OCI-LY7 (cell line): ENCODE measurements around the gene NAV2. TPM values are rescaled to one million over a fixed set of nuclear protein-coding genes. Genes with fewer than 3 reads are reported as not detected.

Source experiments
- BruUV-seq: library from RNA; stranded (reverse); fragments of 400-500 nt; replicated peaks from 2 replicates; lab custom pipeline; 2021; lab: Mats Ljungman, UMichigan
- CTCF ChIA-PET: fragments of 300-600 bp; sonication (Branson Sonifier 250); formaldehyde crosslinking; loops from one replicate; lab custom pipeline; 2022; ENCODE audit warnings: antibody characterized with exemption; ENCODE audit not compliant: unreplicated experiment; lab: Charles Lee
- POLR2A ChIA-PET: fragments of 300-600 bp; sonication (Branson Sonifier 250); formaldehyde crosslinking; loops from one replicate; lab custom pipeline; 2022; ENCODE audit warnings: antibody characterized with exemption; lab: Charles Lee
- DNase-seq: peaks from one replicate; pipeline ENCODE4 v3.0.0-alpha.2; 2015; ENCODE audit warnings: low spot score
- H2AFZ ChIP-seq: fragments of 200-600 bp; sonication (generic), shearing (Covaris generic); 2 replicates; pipeline ENCODE4 v1.6.1; 2014; ENCODE audit warnings: mild to moderate bottlenecking, antibody characterized with exemption, low read length, moderate library complexity
- H3K27ac ChIP-seq: fragments of 200-600 bp; sonication (generic); 2 replicates; pipeline ENCODE4 v1.5.1; 2014; ENCODE audit warnings: mixed run types, low read depth, mild to moderate bottlenecking, moderate library complexity, low read length, inconsistent platforms; ENCODE audit not compliant: poor library complexity, severe bottlenecking
- H3K36me3 ChIP-seq: fragments of 200-600 bp; sonication (generic); 2 replicates; pipeline ENCODE4 v1.6.1; 2014; ENCODE audit warnings: mild to moderate bottlenecking, antibody characterized with exemption, low read length, moderate library complexity, mixed read lengths; ENCODE audit not compliant: insufficient read depth
- H3K4me1 ChIP-seq: fragments of 200-600 bp; sonication (generic); 2 replicates; pipeline ENCODE4 v1.5.1; 2014; ENCODE audit warnings: mild to moderate bottlenecking, low read length; ENCODE audit not compliant: insufficient read depth, poor library complexity, severe bottlenecking
- H3K4me2 ChIP-seq: fragments of 200-600 bp; sonication (generic); 2 replicates; pipeline ENCODE4 v1.6.1; 2014; ENCODE audit warnings: mild to moderate bottlenecking, low read length
- H3K4me3 ChIP-seq: fragments of 200-600 bp; sonication (generic); 2 replicates; pipeline ENCODE4 v1.5.1; 2014; ENCODE audit warnings: mild to moderate bottlenecking, low read depth, low read length; ENCODE audit not compliant: poor library complexity, severe bottlenecking
- H3K79me2 ChIP-seq: fragments of 200-600 bp; sonication (generic); 2 replicates; pipeline ENCODE4 v1.6.1; 2016; ENCODE audit warnings: low read depth, mild to moderate bottlenecking, low read length, moderate library complexity, mixed read lengths; ENCODE audit not compliant: insufficient read depth
- H3K9me2 ChIP-seq: fragments of 200-600 bp; sonication (generic); 2 replicates; pipeline ENCODE4 v1.6.1; 2016; ENCODE audit warnings: mild to moderate bottlenecking, low read length, mixed read lengths; ENCODE audit not compliant: insufficient read depth
- H3K9me3 ChIP-seq: fragments of 200-600 bp; sonication (generic); 2 replicates; pipeline ENCODE4 v1.6.1; 2014; ENCODE audit warnings: mild to moderate bottlenecking, mixed run types, low read length, mixed read lengths
- H4K20me1 ChIP-seq: fragments of 200-600 bp; sonication (generic); 2 replicates; pipeline ENCODE4 v1.6.1; 2014; ENCODE audit warnings: mild to moderate bottlenecking, antibody characterized with exemption, low read length, moderate library complexity, mixed read lengths; ENCODE audit not compliant: insufficient read depth
- CTCF ChIP-seq: fragments of 200-600 bp; sonication (generic); conservative IDR thresholded peaks from 2 replicates; pipeline ENCODE4 v1.5.1; 2014; ENCODE audit warnings: mild to moderate bottlenecking, antibody characterized with exemption, low read length, moderate library complexity, mixed read lengths
- EZH2phosphoT487 ChIP-seq: fragments of 200-600 bp; sonication (generic); IDR thresholded peaks from 2 replicates; pipeline ENCODE4 v1.6.1; 2018; ENCODE audit warnings: low read depth, borderline replicate concordance, mild to moderate bottlenecking, mixed run types, antibody characterized with exemption, low read length, moderate library complexity, mixed read lengths
- intact Hi-C: fragments of 100-400 bp; cut with micrococcal nuclease; formaldehyde crosslinking; loops from one replicate; pipeline ENCODE4 v1.10.0; 2022; ENCODE audit not compliant: unreplicated experiment
- total RNA-seq, 2 experiments: library from RNA; depleted of rRNA in 1 of 2; stranded (reverse); fragments of >200 nt in 1 of 2; shearing (Covaris generic) in 1 of 2; gene quantifications; 2 replicates each; pipeline ENCODE4 v1.2.3, GENCODE V29; 2014 to 2022

The NAV2 gene
- total RNA-seq, 2 experiments from 2014 or later, result 0.06 to 0.68 TPM

DNA sequence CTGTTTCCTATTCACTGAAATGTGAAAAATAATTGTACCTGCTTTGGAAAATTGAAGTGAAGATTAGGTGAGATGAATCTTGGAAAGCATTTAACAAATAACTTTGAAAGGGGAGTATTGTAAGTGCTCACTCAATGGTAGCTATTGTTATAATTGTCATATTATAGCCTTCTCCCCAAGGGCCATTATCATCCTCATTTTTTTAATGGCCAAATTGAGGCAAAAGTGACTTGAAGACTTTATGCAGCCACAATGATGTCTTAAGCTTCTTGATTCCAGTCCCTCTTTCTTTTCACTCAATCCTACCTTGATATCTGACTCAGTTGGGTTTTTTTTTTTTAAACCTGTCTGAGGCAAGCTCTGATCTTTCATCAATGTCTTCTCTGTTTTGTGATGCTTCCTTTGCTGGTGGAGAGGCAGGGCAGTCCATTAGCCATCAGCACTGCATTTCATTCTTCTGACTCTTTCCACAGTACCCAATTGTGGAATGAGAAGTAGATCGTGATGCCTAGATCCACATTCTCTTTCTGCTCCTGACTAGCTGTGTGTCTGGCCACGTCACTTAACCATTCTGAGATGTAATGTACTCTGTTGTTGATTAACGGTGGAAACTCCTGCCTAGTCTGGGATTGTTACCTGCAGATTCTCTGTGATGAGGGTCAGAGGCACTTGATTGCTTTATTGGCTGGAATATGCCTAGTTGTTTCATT, 346.3 kb downstream of the NAV2 start:
- Histone ChIP-seq H3K9me3 (no peaks in the 10 kb centered on the region), H2AFZ (no peak overlapping the region), H3K9me2 (no peaks in the 10 kb centered on the region), H3K4me3 (no peak overlapping the region), H3K27ac (no peak overlapping the region), H3K4me1 (no peaks in the 10 kb centered on the region), H3K4me2 (no peak overlapping the region), H3K79me2 (no peaks in the 10 kb centered on the region), H3K36me3 (no peaks in the 10 kb centered on the region), H4K20me1 (no peaks in the 10 kb centered on the region)
- ChIA-PET CTCF (no interaction called here), POLR2A (no interaction called here)
- DNase-seq, result no peak
- intact Hi-C loops, result no loop called here
- no peak for TF ChIP-seq CTCF
- no peak for TF ChIP-seq EZH2phosphoT487
- no TSS peak for BruUV-seq

- ChIA-PET CTCF (no interaction called here), POLR2A (interaction anchor here (0.6 kb wide), 1 partner anchor 124 kb away, joined by 4 read pairs; no protein-coding TSS in a partner anchor)
- Histone ChIP-seq H3K79me2 (no peaks in the 10 kb centered on the region), H3K9me3 (no peaks in the 10 kb centered on the region), H3K4me2 (no peak overlapping the region), H3K9me2 (no peaks in the 10 kb centered on the region), H3K4me3 (no peak overlapping the region), H3K27ac (no peak overlapping the region), H3K36me3 (no peaks in the 10 kb centered on the region), H4K20me1 (no peaks in the 10 kb centered on the region), H2AFZ (no peak overlapping the region), H3K4me1 (no peaks in the 10 kb centered on the region)
- intact Hi-C loops, result no loop called here
- no peak for DNase-seq
- no TSS peak for BruUV-seq
- no peak for TF ChIP-seq EZH2phosphoT487
- no peak for TF ChIP-seq CTCF
These were observed 347.0 kb downstream of the NAV2 start for GRCh38 chr11:20059587-20060021.

DNA sequence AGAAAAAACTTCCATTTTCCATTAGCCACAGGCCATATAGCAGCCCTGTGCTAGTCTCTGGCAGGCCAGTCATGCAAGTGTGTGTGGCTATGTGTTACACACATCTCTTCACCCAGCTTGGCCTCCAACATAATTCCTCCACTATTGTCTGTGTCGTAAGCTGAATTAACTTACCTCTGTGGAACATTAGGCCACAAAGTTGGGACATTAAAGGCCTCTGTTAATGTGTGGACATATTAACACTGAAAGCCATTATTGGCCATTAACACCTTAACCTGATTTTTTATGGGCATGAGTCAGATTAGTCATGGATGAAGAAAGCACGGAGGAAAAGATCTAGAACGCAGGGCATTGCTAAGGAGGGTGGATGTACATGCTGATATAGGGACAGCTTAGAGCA, 347.5 kb downstream of the NAV2 start:
- no peaks in the 10 kb centered on the region for H3K9me2 ChIP-seq
- no peaks in the 10 kb centered on the region for H3K36me3 ChIP-seq
- no peak overlapping the region for H3K4me2 ChIP-seq
- H3K4me3 ChIP-seq, result no peak overlapping the region
- H2AFZ ChIP-seq, result no peak overlapping the region
- no peak overlapping the region for H3K27ac ChIP-seq
- no TSS peak for BruUV-seq
- TF ChIP-seq CTCF (no peak), EZH2phosphoT487 (no peak)
- no peak for DNase-seq
- no peaks in the 10 kb centered on the region for H3K4me1 ChIP-seq
- no peaks in the 10 kb centered on the region for H3K79me2 ChIP-seq
- intact Hi-C loops, result no loop called here
- ChIA-PET POLR2A (interaction anchor here (0.6 kb wide), 1 partner anchor 125 kb away, joined by 4 read pairs; no protein-coding TSS in a partner anchor), CTCF (no interaction called here)
- no peaks in the 10 kb centered on the region for H4K20me1 ChIP-seq
- no peaks in the 10 kb centered on the region for H3K9me3 ChIP-seq
